Measurements from ENCODE around the gene SOCS6.

SOCS6 gene

DNA sequence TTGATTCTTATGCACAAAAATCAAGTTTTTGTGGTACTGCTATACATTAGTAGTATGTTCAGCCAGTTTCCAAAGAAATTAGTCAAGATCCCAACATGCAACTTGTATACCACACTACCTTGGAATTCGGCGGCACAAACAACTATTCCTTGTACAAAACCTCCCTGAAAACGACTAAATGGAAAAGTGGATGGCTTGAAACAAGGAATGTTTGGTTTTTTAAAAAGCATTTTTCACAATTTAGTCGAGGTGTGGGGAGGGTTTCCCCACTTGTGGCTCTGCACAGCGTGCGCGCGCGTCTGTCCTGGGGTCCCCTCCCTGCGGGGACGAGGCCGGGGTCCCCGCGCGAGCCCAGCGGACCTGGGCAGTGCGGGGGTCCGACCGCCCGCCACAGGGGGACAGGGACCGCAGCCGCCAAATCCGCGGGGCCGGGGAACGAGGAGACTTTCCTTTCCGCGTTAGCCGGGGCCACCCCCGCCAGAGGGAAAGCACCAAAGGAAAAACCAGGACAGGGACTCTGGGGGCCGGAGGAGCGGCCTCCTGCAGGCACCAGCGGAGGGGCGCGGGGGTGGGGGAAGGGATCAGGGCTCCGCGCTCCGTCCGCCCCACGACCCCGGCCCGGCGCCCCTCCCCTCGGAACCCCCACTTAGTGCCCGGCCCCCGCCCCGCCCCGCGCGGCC lies 534 bp upstream of the SOCS6 start:
- TF ChIP-seq BACH2 (CRISPR knock-in tag; IDR thresholded peaks at IDR 0.05; ENCODE audit: borderline replicate concordance) (no peak), PPARA (CRISPR knock-in tag; IDR thresholded peaks at IDR 0.05; ENCODE audit: borderline replicate concordance) (no peak), TCF4 (CRISPR knock-in tag; IDR thresholded peaks at IDR 0.05; ENCODE audit: borderline replicate concordance) (no peak), CSDC2 (CRISPR knock-in tag; IDR thresholded peaks at IDR 0.05) (no peak), GLIS3 (CRISPR knock-in tag; IDR thresholded peaks at IDR 0.05) (no peak), POU6F1 (CRISPR knock-in tag; IDR thresholded peaks at IDR 0.05; ENCODE audit: borderline replicate concordance, low read depth) (no peak)
- TF ChIP-seq, protein P1, sequence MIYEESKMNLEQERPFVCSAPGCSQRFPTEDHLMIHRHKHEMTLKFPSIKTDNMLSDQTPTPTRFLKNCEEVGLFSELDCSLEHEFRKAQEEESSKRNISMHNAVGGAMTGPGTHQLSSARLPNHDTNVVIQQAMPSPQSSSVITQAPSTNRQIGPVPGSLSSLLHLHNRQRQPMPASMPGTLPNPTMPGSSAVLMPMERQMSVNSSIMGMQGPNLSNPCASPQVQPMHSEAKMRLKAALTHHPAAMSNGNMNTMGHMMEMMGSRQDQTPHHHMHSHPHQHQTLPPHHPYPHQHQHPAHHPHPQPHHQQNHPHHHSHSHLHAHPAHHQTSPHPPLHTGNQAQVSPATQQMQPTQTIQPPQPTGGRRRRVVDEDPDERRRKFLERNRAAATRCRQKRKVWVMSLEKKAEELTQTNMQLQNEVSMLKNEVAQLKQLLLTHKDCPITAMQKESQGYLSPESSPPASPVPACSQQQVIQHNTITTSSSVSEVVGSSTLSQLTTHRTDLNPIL (CRISPR knock-in tag; IDR thresholded peaks at IDR 0.05; ENCODE audit: low read depth) = no peak
- ATAC-seq = peak; percentile 61

- ATAC-seq = peak; percentile 20
- no peak for TF ChIP-seq ISL1 (CRISPR knock-in tag; IDR thresholded peaks at IDR 0.05)
- TF ChIP-seq ZC3H10 (CRISPR knock-in tag; IDR thresholded peaks at IDR 0.05) = no peak
- TF ChIP-seq, protein P2, sequence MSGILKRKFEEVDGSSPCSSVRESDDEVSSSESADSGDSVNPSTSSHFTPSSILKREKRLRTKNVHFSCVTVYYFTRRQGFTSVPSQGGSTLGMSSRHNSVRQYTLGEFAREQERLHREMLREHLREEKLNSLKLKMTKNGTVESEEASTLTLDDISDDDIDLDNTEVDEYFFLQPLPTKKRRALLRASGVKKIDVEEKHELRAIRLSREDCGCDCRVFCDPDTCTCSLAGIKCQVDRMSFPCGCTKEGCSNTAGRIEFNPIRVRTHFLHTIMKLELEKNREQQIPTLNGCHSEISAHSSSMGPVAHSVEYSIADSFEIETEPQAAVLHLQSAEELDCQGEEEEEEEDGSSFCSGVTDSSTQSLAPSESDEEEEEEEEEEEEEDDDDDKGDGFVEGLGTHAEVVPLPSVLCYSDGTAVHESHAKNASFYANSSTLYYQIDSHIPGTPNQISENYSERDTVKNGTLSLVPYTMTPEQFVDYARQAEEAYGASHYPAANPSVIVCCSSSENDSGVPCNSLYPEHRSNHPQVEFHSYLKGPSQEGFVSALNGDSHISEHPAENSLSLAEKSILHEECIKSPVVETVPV (CRISPR knock-in tag; IDR thresholded peaks at IDR 0.05) = no peak
- no peak for TF ChIP-seq ZFP30 (CRISPR knock-in tag; IDR thresholded peaks at IDR 0.05)
- no peak for TF ChIP-seq GLIS3 (CRISPR knock-in tag; IDR thresholded peaks at IDR 0.05)
- TF ChIP-seq ZNF565 (CRISPR knock-in tag; conservative IDR thresholded peaks at IDR 0.05; ENCODE audit: low read depth) = no peak
- no peak for TF ChIP-seq POU6F1 (CRISPR knock-in tag; IDR thresholded peaks at IDR 0.05; ENCODE audit: borderline replicate concordance, low read depth)
- TF ChIP-seq BACH2 (CRISPR knock-in tag; IDR thresholded peaks at IDR 0.05; ENCODE audit: borderline replicate concordance) = no peak
- TF ChIP-seq PPARA (CRISPR knock-in tag; IDR thresholded peaks at IDR 0.05; ENCODE audit: borderline replicate concordance) = no peak
- TF ChIP-seq ZNF8 (CRISPR knock-in tag; IDR thresholded peaks at IDR 0.05) = no peak
- no peak for TF ChIP-seq TCF4 (CRISPR knock-in tag; IDR thresholded peaks at IDR 0.05; ENCODE audit: borderline replicate concordance)
- no peak for TF ChIP-seq CSDC2 (CRISPR knock-in tag; IDR thresholded peaks at IDR 0.05)
- TF ChIP-seq RARB (CRISPR knock-in tag; IDR thresholded peaks at IDR 0.05) = no peak
- no peak for TF ChIP-seq SNAI2 (CRISPR knock-in tag; IDR thresholded peaks at IDR 0.05)
- TF ChIP-seq PATZ1 (CRISPR knock-in tag; IDR thresholded peaks at IDR 0.05; ENCODE audit: borderline replicate concordance) = no peak
These were observed 787 bp downstream of the SOCS6 start for GRCh38 chr18:70289351-70290312.

GRCh38 chr18:70290482-70291294 lies 1.8 kb downstream of the SOCS6 start:
- TF ChIP-seq ISL1 (CRISPR knock-in tag; IDR thresholded peaks at IDR 0.05) (no peak), GLIS3 (CRISPR knock-in tag; IDR thresholded peaks at IDR 0.05) (no peak), PATZ1 (CRISPR knock-in tag; IDR thresholded peaks at IDR 0.05; ENCODE audit: borderline replicate concordance) (no peak)
- TF ChIP-seq, protein P3, sequence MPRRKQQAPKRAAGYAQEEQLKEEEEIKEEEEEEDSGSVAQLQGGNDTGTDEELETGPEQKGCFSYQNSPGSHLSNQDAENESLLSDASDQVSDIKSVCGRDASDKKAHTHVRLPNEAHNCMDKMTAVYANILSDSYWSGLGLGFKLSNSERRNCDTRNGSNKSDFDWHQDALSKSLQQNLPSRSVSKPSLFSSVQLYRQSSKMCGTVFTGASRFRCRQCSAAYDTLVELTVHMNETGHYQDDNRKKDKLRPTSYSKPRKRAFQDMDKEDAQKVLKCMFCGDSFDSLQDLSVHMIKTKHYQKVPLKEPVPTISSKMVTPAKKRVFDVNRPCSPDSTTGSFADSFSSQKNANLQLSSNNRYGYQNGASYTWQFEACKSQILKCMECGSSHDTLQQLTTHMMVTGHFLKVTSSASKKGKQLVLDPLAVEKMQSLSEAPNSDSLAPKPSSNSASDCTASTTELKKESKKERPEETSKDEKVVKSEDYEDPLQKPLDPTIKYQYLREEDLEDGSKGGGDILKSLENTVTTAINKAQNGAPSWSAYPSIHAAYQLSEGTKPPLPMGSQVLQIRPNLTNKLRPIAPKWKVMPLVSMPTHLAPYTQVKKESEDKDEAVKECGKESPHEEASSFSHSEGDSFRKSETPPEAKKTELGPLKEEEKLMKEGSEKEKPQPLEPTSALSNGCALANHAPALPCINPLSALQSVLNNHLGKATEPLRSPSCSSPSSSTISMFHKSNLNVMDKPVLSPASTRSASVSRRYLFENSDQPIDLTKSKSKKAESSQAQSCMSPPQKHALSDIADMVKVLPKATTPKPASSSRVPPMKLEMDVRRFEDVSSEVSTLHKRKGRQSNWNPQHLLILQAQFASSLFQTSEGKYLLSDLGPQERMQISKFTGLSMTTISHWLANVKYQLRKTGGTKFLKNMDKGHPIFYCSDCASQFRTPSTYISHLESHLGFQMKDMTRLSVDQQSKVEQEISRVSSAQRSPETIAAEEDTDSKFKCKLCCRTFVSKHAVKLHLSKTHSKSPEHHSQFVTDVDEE (CRISPR knock-in tag; IDR thresholded peaks at IDR 0.05) = no peak
- no peak for ATAC-seq

Data from SK-N-SH treated with all-trans-retinoic acid at 6 μM for 48 hours (cell line).